Kasumi-1 (cell line): Measurements from ENCODE around the gene LMOD2.
A peak's percentile ranks its signal among the peaks of the same experiment; 100 is the strongest.
"Not testable (repeated sequence)": the region's sequence is repeated elsewhere in the genome, so short reads cannot be mapped to it uniquely, and the experiment has no call there.

Source experiments
- DNase-seq, 2 experiments: peaks; one replicate each; lab custom pipeline; 2025; lab: John Stamatoyannopoulos, UW

LMOD2 gene

GRCh38 chr7:123655614-123656013, at the start of gene LMOD2:
LMOD2 (plus strand) TSS chr7:123655866; CDS start chr7:123655964, 98 bp downstream.
- no peak for DNase-seq

- no peak for DNase-seq
Observed at GRCh38 chr7:123607423-123607975, 48.2 kb upstream of the LMOD2 start.

- no peak for DNase-seq
Observed at GRCh38 chr7:123608991-123609882, 46.4 kb upstream of the LMOD2 start.

- no peak for DNase-seq
Observed at GRCh38 chr7:123609883-123610239, 45.8 kb upstream of the LMOD2 start.

GRCh38 chr7:123612024-123612423, 43.6 kb upstream of the LMOD2 start:
- no peak for DNase-seq

- DNase-seq, result no peak
Observed at GRCh38 chr7:123615344-123615743, 40.3 kb upstream of the LMOD2 start.

- DNase-seq, result no peak
Observed at GRCh38 chr7:123616223-123616622, 39.4 kb upstream of the LMOD2 start.

GRCh38 chr7:123621707-123622106, 34.0 kb upstream of the LMOD2 start:
- DNase-seq, result no peak

GRCh38 chr7:123622660-123623386, 32.8 kb upstream of the LMOD2 start:
- no peak for DNase-seq

- no peak for DNase-seq
Observed at GRCh38 chr7:123624527-123625183, 31.0 kb upstream of the LMOD2 start.

GRCh38 chr7:123625254-123625653, 30.4 kb upstream of the LMOD2 start:
- no peak for DNase-seq

GRCh38 chr7:123627851-123628250, 27.8 kb upstream of the LMOD2 start:
- DNase-seq, result no peak

- no peak for DNase-seq
Observed at GRCh38 chr7:123628829-123629228, 26.8 kb upstream of the LMOD2 start.

- DNase-seq, result no peak
Observed at GRCh38 chr7:123629281-123629680, 26.4 kb upstream of the LMOD2 start.

- no peak for DNase-seq
Observed at GRCh38 chr7:123632808-123633207, 22.9 kb upstream of the LMOD2 start.

- no peak for DNase-seq
Observed at GRCh38 chr7:123633553-123633952, 22.1 kb upstream of the LMOD2 start.

GRCh38 chr7:123634011-123634573, 21.6 kb upstream of the LMOD2 start:
- not testable (repeated sequence) for DNase-seq

GRCh38 chr7:123635551-123636359, 19.9 kb upstream of the LMOD2 start:
- DNase-seq, result peak; percentile 28 to 57

GRCh38 chr7:123637203-123637602, 18.5 kb upstream of the LMOD2 start:
- DNase-seq, result no peak

- DNase-seq, result no peak
Observed at GRCh38 chr7:123637878-123638277, 17.8 kb upstream of the LMOD2 start.

- no peak for DNase-seq
Observed at GRCh38 chr7:123639631-123640030, 16.0 kb upstream of the LMOD2 start.
